Muscle of arm (tissue), 12 donors: Measurements from ENCODE around the gene RAB11FIP4. TPM values are rescaled to one million over a fixed set of nuclear protein-coding genes. Genes with fewer than 3 reads are reported as not detected.
"Not testable (repeated sequence)": the region's sequence is repeated elsewhere in the genome, so short reads cannot be mapped to it uniquely, and the experiment has no call there.

Source experiments
- DNase-seq: peaks from one replicate; pipeline ENCODE4 v3.0.0-alpha.2; 2013
- polyA plus RNA-seq, 12 donors: library from polyadenylated mRNA; unstranded; fragments of 120-200 nt; gene quantifications; one replicate each; pipeline ENCODE4 v1.2.1, GENCODE V29; 2013; ENCODE audit not compliant: insufficient read length in 12 of 12

The RAB11FIP4 gene
- polyA plus RNA-seq, 12 donors = 0.38 to 7.4 (median 0.83) TPM; not detected in 1

DNA sequence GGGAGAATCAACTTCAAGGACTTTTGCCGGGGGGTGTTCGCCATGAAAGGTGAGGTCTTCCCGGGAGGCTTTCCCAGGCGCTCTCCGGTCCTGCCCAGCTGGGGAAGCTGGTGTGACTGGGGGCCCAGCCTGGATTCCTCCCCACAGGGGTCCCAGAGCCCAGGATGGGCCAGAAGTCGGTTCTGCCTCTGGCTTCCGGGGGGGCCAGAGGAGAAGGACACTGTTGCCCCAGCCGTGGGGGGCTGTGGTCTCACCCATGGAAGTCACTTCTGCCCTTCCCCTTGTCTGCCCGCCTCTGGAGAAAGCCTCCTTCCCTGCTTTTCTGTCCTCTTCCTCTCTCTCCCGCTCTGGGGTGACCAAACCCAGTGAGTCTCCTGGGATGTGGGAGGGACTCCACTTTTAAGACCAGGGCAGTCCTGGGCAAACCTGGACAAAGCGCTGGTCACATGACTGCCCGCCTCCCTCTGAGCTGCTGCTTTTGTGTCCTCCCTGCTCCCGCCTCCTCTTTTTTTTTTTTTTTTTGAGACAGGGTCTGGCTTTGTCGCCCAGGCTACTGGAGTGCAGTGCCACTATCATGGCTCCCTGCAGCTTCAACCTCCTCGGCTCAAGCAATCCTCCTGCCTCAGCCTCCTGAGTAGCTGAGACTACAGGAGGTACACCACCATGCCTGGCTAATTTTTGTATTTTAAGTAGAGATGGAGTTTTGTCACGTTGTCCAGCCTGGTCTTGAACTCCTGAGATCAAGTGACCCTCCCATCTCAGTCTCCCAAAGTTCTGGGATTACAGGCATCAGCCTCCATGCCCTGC lies 40.6 kb downstream of the RAB11FIP4 start:
- no peak for DNase-seq

- DNase-seq = no peak
These were observed 41.8 kb downstream of the RAB11FIP4 start for GRCh38 chr17:31433091-31433790.

- no peak for DNase-seq
These were observed 42.6 kb downstream of the RAB11FIP4 start for GRCh38 chr17:31433811-31434726.

DNA sequence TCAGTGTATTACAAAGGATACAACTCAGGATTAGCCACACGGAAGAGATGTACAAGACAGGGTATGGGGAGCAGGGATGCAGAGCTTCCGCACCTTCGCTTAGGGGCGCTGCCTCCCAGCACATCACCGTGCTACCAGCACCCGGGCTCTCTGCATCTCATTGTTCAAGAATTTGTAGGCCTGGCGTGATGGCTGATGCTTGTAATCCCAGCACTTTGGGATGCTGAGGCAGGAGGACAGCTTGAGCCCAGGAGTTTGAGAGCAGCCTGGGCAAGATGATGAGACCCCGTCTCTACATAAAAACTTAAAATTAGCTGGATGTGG lies 43.2 kb downstream of the RAB11FIP4 start:
- DNase-seq = no peak

DNA sequence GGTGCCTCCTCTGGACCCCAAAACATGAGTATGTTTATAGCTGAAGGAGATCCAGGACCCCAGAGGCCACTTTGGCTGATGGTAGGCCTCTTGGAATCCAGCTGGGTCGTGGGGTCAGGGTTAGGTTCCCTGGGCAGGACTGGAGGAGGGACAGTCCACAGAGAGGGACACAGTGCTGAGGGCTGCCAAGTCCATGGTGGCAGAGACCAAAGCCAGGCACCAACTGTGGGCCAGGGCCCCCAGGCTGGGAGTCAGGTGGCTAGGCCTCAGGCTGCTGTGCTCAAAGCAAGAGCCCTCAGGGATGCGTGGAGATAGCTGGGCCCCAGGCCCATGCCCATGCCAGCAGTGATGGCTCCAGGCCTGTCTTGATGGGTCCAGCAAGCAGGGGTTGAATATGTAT lies 44.1 kb downstream of the RAB11FIP4 start:
- no peak for DNase-seq

DNA sequence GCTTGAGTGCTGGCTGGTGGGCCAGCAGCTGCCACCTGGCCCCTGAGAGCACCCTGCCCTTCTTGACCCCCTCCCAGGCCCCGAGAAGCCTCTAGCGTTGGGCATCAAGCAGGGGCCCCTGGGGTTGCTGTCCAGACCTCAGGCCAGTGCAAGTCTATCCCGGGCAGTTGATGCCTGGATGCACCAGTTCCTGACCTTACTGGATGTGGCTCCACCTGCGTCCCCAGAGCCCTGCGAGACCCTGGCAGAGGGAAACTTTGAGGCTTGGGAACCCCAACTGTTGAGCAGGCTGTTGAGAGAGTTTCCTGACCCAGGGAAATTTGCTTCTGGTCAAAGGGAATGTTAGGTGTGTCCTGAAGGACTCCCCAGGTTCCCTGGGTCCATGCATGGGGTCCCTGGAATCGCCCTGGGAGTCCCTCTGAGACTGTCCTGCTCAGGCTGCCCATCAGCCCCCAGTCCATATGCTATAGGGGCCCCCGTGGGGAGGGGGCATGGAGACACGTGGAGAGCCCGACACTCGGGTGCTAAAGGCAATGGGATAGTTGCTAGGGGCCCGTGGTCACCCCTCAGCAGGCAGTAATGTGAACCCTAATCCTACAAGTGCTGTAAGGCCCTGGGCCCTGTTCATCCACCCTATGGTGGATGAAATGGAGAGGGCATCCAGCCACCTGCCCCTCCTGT lies 46.4 kb downstream of the RAB11FIP4 start:
- DNase-seq = no peak

- no peak for DNase-seq
These were observed 48.2 kb downstream of the RAB11FIP4 start for GRCh38 chr17:31439716-31440115.

DNA sequence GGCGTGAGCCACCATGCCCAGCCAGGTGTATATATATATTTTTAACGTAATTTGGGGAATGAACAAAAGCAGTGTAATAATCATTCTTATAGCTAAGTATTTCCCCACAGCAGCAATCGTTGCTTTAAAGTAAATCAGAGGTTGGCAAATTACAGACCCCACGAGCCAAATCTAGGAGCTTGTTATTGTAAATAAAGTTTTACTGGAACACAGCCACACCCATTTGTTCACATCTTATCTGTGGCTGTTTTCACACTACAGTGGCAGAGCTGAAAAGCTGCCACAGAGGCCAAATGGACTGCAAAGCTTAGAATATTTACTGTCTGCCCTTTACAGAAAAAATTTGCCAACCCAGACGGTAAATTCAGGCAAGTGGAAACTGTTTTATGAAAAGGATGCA lies 50.8 kb downstream of the RAB11FIP4 start:
- DNase-seq = no peak

DNA sequence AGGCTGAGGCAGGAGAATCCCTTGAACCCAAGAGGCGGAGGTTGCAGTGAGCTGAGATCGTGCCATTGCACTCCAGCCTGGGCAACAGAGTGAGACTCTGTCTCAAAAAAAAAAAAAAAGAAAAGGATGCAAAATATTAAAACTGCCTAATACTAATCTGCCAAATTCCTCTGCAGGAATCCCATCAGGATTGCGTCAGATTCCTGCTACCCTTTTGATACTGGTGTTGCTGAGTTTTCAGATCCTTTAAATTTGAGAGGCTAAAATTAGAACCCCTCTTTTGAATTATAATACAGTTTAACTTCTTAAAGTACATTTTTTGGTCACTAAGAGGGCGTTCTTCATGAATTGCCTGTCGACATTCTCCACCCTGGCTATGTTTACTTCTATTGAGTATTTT lies 51.4 kb downstream of the RAB11FIP4 start:
- not testable (repeated sequence) for DNase-seq

DNA sequence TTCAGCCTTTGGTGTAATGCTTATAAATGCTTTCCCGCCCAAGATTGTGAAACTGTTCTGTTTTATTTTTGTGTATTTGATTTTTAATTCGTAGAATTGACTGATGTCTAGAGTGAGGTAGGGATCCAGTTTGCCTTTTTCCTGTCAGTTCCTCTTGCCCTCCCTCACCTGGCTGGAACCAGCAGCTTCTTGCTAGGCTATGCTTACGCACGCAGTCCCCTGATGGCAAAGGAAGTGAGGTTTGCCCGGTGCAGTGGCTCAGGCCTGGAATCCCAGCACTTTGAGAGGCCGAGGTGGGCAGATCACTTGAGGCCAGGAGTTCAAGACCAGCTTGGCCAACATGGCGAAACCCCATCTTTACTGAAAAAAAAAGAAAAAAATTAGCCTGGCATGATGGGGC lies 51.9 kb downstream of the RAB11FIP4 start:
- DNase-seq = no peak

DNA sequence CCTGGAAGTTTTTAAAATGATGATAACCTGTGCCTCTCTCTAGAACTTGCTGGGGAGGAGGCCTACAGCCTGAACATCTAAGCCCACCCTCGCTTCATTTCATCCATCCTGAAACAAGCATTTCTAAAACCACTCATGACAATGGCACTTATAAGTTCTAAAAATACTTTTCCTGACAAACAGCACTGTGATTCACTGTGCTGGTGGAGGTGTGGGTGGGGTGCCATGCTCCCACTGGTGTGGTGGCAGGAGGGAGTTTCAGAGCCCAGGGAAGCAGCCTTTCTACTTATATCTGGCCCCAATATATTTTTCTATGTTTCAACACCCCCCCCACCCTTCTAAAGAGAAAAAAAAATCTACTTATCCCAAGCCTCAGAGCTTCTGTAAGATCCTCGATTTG lies 52.6 kb downstream of the RAB11FIP4 start:
- DNase-seq = no peak

DNA sequence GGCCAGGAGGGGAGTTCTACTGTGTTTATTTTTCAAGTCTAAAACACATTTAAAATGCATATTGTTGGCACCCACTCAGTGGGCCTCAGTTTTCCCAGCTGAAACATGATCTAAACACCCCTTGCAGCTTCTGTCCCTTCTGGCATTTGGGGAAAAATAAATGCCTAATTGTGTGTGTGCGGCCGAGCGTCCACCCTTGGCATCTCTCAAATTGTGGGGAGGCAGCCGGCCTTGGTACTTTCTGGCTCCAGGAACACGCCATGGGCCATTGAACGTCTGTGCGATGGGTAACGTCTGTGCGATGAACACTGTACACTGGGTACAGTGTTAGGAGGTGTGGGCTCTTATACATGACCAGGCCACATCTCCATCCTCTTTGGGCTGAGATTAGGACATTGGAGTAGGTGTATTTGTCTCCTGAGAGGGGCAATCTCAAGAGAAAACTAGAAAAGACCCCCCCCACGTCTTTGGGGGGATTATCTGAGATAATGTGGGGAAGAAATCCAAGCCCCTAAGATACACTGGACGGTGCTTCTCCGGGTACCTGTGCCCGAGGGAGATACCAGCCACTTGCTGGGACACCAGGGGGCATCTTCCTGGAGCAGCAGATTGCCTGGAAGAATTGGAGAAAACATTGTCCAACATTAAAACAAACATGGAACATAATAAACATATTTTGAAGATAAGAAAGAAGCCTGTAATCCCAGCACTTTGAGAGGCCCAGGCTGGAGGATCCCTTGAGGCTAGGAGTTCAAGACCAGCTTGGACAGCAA lies 54.9 kb downstream of the RAB11FIP4 start:
- no peak for DNase-seq

DNA sequence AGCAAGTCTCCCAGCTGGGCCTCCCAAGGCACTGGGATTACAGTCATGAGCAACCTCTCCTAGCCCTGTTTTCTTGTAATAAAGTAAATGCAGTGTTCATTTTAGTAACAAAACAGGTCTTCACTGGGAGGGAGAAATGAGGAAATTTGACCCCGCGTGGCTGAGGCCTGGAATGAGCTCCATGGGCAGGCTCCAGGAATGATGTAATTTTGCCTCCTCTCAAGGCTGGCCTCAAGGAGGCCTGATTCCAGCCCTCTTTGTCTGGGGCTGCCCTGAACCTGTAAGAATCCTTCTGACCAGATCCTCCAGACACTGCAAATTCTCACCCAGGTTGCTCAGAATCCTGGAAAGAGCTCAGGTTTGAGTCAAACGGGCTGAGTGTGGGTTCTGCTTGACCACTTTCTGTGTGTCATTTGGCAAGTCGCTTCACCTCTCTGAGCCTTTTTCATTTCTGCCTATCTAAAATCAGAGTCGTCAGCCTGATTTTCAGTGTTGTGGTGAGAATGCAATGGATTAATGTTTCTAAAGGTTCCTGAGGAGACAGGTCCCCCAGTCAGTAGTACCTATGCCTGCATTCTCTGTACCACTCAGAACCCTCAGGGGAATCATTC lies 57.1 kb downstream of the RAB11FIP4 start:
- DNase-seq = peak; percentile 38

DNA sequence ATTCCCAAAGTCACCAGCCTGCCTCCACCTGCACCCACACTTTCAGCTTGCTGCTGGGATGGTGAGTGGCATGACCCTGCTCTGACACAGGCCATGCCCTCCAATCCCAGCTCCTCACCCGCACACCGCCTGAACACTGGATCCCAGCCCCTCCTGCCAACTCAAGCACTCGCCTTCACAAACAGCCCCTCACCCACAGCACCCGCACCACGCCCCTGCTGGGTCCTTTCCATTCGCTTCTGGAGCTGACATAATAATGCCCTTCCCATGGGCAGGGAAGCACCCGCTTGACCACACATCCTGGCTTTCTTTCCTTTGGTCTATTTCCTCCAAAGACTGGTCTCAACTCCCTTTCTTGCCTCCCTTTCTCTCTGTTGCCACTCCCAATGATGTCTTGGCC lies 57.6 kb downstream of the RAB11FIP4 start:
- DNase-seq = no peak

GRCh38 chr17:31449746-31450145 lies 58.3 kb downstream of the RAB11FIP4 start:
- no peak for DNase-seq

DNA sequence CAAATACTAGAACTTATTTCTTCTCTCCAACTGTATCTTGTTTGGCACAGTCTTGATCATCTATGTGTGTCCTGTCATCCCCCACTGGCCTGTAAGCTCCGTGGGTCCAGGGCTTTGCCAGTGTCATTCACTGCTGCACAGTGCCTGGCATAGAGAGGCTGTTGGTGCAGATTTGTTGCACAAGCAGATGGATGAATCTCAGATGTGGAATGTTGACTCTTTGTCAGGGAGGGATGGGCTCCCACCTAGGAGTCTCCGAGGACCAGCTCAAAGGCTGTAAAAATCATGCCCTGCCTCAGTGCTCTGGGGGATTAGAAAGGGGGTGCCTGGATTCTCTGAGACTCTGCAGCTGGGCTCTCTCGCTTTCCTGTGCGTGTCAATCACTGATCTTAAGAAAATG lies 60.6 kb downstream of the RAB11FIP4 start:
- DNase-seq = no peak

- no peak for DNase-seq
These were observed 61.2 kb downstream of the RAB11FIP4 start for GRCh38 chr17:31452561-31453110.

DNA sequence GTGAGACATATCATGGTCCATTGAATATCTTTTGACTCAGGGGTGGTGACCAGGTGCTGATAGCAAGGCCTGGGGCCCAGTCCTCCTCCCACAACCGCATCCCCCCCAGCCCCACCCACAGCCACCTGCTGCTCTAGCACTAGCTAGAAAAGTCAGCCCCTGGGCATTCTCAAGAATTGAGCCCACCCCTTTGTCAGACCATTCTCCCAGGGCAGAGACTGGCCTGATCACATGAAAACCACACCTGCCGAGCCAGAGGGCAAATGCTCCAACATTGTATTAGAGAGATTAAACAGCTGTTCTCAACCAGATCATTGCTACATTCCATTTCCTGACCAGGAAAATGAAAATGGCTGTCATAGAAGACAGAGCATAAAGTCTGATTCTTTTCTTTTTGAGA lies 62.4 kb downstream of the RAB11FIP4 start:
- no peak for DNase-seq

DNA sequence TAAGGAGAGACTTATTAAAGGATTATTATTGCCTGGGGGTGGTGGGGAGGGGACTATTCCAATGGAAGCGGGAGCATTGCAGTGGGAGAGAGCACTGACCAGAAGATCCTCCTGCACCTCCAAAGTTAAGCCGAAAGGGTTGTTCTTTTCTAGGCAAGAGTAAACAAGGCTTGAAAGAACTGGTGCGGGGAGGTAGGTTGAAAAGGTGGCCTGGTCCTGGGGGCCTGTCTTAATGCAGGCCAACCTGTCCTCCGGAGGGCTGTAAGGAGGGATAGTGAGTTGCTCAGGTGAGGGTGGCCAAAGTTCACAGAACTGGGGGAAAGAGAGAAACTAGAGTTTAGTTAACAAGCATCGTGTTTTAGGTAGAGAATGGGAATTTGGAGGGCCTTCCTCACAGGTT lies 65.3 kb downstream of the RAB11FIP4 start:
- DNase-seq = no peak
